ENCODE measurements around the gene SUN3. TPM values are rescaled to one million over a fixed set of nuclear protein-coding genes. Genes with fewer than 3 reads are reported as not detected.
"Not testable (repeated sequence)": the region's sequence is repeated elsewhere in the genome, so short reads cannot be mapped to it uniquely, and the experiment has no call there.

The SUN3 gene
- total and polyA plus RNA-seq, 2 donors from 2014 or later, result 0.54 TPM; not detected in 1

GRCh38 chr7:47988496-47989386, 40.2 kb downstream of the SUN3 start:
- Histone ChIP-seq H3K9me3 (ENCODE audit: control insufficient read depth in 2 of 3, insufficient read depth in 1 of 3, low read length in 3 of 3) (no peaks in the 10 kb centered on the region), H3K27me3 (ENCODE audit: control insufficient read depth, insufficient read depth, low read length) (no peaks in the 10 kb centered on the region), H3K27ac (ENCODE audit: low read depth in 2 of 2, low read length in 2 of 2) (no peak overlapping the region), H3K9ac (ENCODE audit: low read length in 3 of 3) (no peak overlapping the region), H3K4me3 (ENCODE audit: low read length in 3 of 3) (no peak overlapping the region), H3K36me3 (ENCODE audit: control insufficient read depth in 2 of 3, insufficient read depth in 3 of 3, low read length in 3 of 3) (no peaks in the 10 kb centered on the region), H3K4me1 (ENCODE audit: control insufficient read depth in 2 of 3, insufficient read depth in 2 of 3, low read depth in 1 of 3, low read length in 3 of 3) (peaks cover 0 to 2% (median 0%) of the 10 kb centered on the region in 3 donors)
- DNase-seq (no peak), FAIRE-seq (no peak)
- peak; percentile 4 for TF ChIP-seq CTCF (IDR thresholded peaks at IDR 0.05; ENCODE audit: borderline replicate concordance, extremely low read depth, insufficient read depth)
- intact Hi-C loops (cut with DNase I), result no loop called here

- no peaks in the 10 kb centered on the region for H3K27me3 ChIP-seq (ENCODE audit: control insufficient read depth, insufficient read depth, low read length)
- no peaks in the 10 kb centered on the region for H3K9me3 ChIP-seq (ENCODE audit: control insufficient read depth in 2 of 3, insufficient read depth in 1 of 3, low read length in 3 of 3)
- H3K4me1 ChIP-seq (ENCODE audit: control insufficient read depth in 2 of 3, insufficient read depth in 2 of 3, low read depth in 1 of 3, low read length in 3 of 3), result peaks cover 5 to 8% (median 6%) of the 10 kb centered on the region in 3 donors
- H3K4me3 ChIP-seq (ENCODE audit: low read length in 3 of 3), result no peak overlapping the region
- DNase-seq (no peak), FAIRE-seq (no peak)
- intact Hi-C loops (cut with DNase I), result no loop called here
- no peak overlapping the region for H3K27ac ChIP-seq (ENCODE audit: low read depth in 2 of 2, low read length in 2 of 2)
- no peak overlapping the region for H3K9ac ChIP-seq (ENCODE audit: low read length in 3 of 3)
- H3K36me3 ChIP-seq (ENCODE audit: control insufficient read depth in 2 of 3, insufficient read depth in 3 of 3, low read length in 3 of 3), result peaks cover 0 to 2% (median 1%) of the 10 kb centered on the region in 3 donors
- no peak for TF ChIP-seq CTCF (IDR thresholded peaks at IDR 0.05; ENCODE audit: borderline replicate concordance, extremely low read depth, insufficient read depth)
Measured at GRCh38 chr7:47982610-47983009, 46.3 kb downstream of the SUN3 start.

- H3K4me3 ChIP-seq (ENCODE audit: low read length in 3 of 3); H3K27me3 ChIP-seq (ENCODE audit: control insufficient read depth, insufficient read depth, low read length); DNase-seq; intact Hi-C loops (cut with DNase I); H3K4me1 ChIP-seq (ENCODE audit: control insufficient read depth in 2 of 3, insufficient read depth in 2 of 3, low read depth in 1 of 3, low read length in 3 of 3); FAIRE-seq; H3K9ac ChIP-seq (ENCODE audit: low read length in 3 of 3); H3K27ac ChIP-seq (ENCODE audit: low read depth in 2 of 2, low read length in 2 of 2); H3K9me3 ChIP-seq (ENCODE audit: control insufficient read depth in 2 of 3, insufficient read depth in 1 of 3, low read length in 3 of 3): not testable (repeated sequence)
- H3K36me3 ChIP-seq (ENCODE audit: control insufficient read depth in 2 of 3, insufficient read depth in 3 of 3, low read length in 3 of 3), result peaks cover 6 to 13% (median 9%) of the 10 kb centered on the region in 3 donors
Measured at GRCh38 chr7:47980648-47981047, 48.3 kb downstream of the SUN3 start.

GRCh38 chr7:47979832-47980181, 49.1 kb downstream of the SUN3 start:
- peak overlapping the region; percentile 89 to 95 for H3K27ac ChIP-seq (ENCODE audit: low read depth in 2 of 2, low read length in 2 of 2)
- no peak for FAIRE-seq
- TF ChIP-seq CTCF (IDR thresholded peaks at IDR 0.05; ENCODE audit: borderline replicate concordance, extremely low read depth, insufficient read depth), result no peak
- intact Hi-C loops (cut with DNase I), result no loop called here
- no peaks in the 10 kb centered on the region for H3K9me3 ChIP-seq (ENCODE audit: control insufficient read depth in 2 of 3, insufficient read depth in 1 of 3, low read length in 3 of 3)
- H3K27me3 ChIP-seq (ENCODE audit: control insufficient read depth, insufficient read depth, low read length), result no peaks in the 10 kb centered on the region
- H3K9ac ChIP-seq (ENCODE audit: low read length in 3 of 3), result peak overlapping the region in 2 of 3 donors; percentile 13 to 66
- DNase-seq, result no peak
- peaks cover 6 to 18% (median 10%) of the 10 kb centered on the region in 3 donors for H3K36me3 ChIP-seq (ENCODE audit: control insufficient read depth in 2 of 3, insufficient read depth in 3 of 3, low read length in 3 of 3)
- peak overlapping the region; percentile 88 to 92 (median 92) for H3K4me3 ChIP-seq (ENCODE audit: low read length in 3 of 3)
- peaks cover 5 to 8% (median 6%) of the 10 kb centered on the region in 3 donors for H3K4me1 ChIP-seq (ENCODE audit: control insufficient read depth in 2 of 3, insufficient read depth in 2 of 3, low read depth in 1 of 3, low read length in 3 of 3)
